AG10803 (cell line): Measurements from ENCODE around the gene SHISA3.

Experiments
- DNase-seq: peaks from one replicate; pipeline ENCODE4 v3.0.0; 2010; ENCODE audit warnings: low read depth
- H3K4me3 ChIP-seq: 2 replicates; pipeline ENCODE4 v1.5.1; 2011; ENCODE audit warnings: mild to moderate bottlenecking, low read length, control low read depth
- CTCF ChIP-seq: conservative IDR thresholded peaks from 2 replicates; pipeline ENCODE4 v1.5.1; 2011; ENCODE audit warnings: mild to moderate bottlenecking, low read length, control low read depth, inconsistent platforms

Gene SHISA3

GRCh38 chr4:42398871-42399331 is 1.6 kb downstream of the SHISA3 start:
- DNase-seq: no peak
- no peak for TF ChIP-seq CTCF
- H3K4me3 ChIP-seq: no peak overlapping the region

GRCh38 chr4:42399393-42399792 is 2.1 kb downstream of the SHISA3 start:
- no peak for DNase-seq
- no peak for TF ChIP-seq CTCF
- no peak overlapping the region for H3K4me3 ChIP-seq

- no peak for DNase-seq
- no peak overlapping the region for H3K4me3 ChIP-seq
- no peak for TF ChIP-seq CTCF
Observed at GRCh38 chr4:42401171-42401570, 3.9 kb downstream of the SHISA3 start.

- TF ChIP-seq CTCF: no peak
- DNase-seq: no peak
- H3K4me3 ChIP-seq: no peak overlapping the region
Observed at GRCh38 chr4:42404001-42404400, 6.7 kb downstream of the SHISA3 start.

GRCh38 chr4:42410446-42410845 is 13.2 kb downstream of the SHISA3 start:
- H3K4me3 ChIP-seq: no peak overlapping the region
- no peak for DNase-seq
- TF ChIP-seq CTCF: no peak

- no peak overlapping the region for H3K4me3 ChIP-seq
- no peak for DNase-seq
- TF ChIP-seq CTCF: no peak
Observed at GRCh38 chr4:42411803-42412202, 14.5 kb downstream of the SHISA3 start.

- TF ChIP-seq CTCF: no peak
- DNase-seq: peak; percentile 72
- H3K4me3 ChIP-seq: no peak overlapping the region
Observed at GRCh38 chr4:42412251-42412650, 15.0 kb downstream of the SHISA3 start.
